Measurements from ENCODE around the gene TSPEAR. TPM values are rescaled to one million over a fixed set of nuclear protein-coding genes. Genes with fewer than 3 reads are reported as not detected.
"Not testable (repeated sequence)": the region's sequence is repeated elsewhere in the genome, so short reads cannot be mapped to it uniquely, and the experiment has no call there.

Gene TSPEAR
- total and polyA plus RNA-seq, 8 donors, result 0.05 to 0.29 (median 0.12) TPM; not detected in 4

GRCh38 chr21:44644878-44645277 is 66.5 kb downstream of the TSPEAR start:
- DNase-seq, result no peak
- TF ChIP-seq POLR2A (IDR thresholded peaks at IDR 0.05) (no peak), CTCF (IDR thresholded peaks at IDR 0.05) (no peak), EP300 (IDR thresholded peaks at IDR 0.05) (no peak), POLR2AphosphoS5 (IDR thresholded peaks at IDR 0.05) (no peak)
- Histone ChIP-seq H3K27ac (no peak overlapping the region), H3K36me3 (no peaks in the 10 kb centered on the region), H3K4me3 (no peak overlapping the region), H3K4me1 (no peaks in the 10 kb centered on the region), H3K27me3 (peaks cover 0 to 49% (median 21%) of the 10 kb centered on the region in 3 donors), H3K9me3 (peaks cover 0 to 41% (median 32%) of the 10 kb centered on the region in 4 donors)
- intact Hi-C loops (cut with DNase I; ENCODE audit: low total_unique reads), result no loop called here
- WGBS, 5 donors, result 40 to 51% (median 47%) methylated on average over 2 of the region's 2 CpGs

- H3K27me3 ChIP-seq, result peaks cover 0 to 50% (median 29%) of the 10 kb centered on the region in 3 donors
- WGBS, 5 donors, result 40 to 75% (median 74%) methylated on average over 14 of the region's 14 CpGs
Observed at GRCh38 chr21:44643741-44644310, 67.5 kb downstream of the TSPEAR start.

GRCh38 chr21:44640761-44641160 is 70.6 kb downstream of the TSPEAR start:
- TF ChIP-seq POLR2A (IDR thresholded peaks at IDR 0.05), result no peak
- TF ChIP-seq POLR2AphosphoS5 (IDR thresholded peaks at IDR 0.05), result no peak
- Histone ChIP-seq H3K27ac (no peak overlapping the region), H3K27me3 (peaks cover 0 to 53% (median 23%) of the 10 kb centered on the region in 3 donors), H3K9me3 (peaks cover 0 to 41% (median 32%) of the 10 kb centered on the region in 4 donors), H3K36me3 (no peaks in the 10 kb centered on the region), H3K4me3 (no peak overlapping the region), H3K4me1 (no peaks in the 10 kb centered on the region)
- no peak for DNase-seq
- intact Hi-C loops (cut with DNase I; ENCODE audit: low total_unique reads), result no loop called here
- WGBS, 5 donors, result 74 to 88% (median 85%) methylated on average over 5 of the region's 5 CpGs

More at GRCh38 chr21:44643741-44644310, 67.5 kb downstream of the TSPEAR start:
- H3K9me3 ChIP-seq, result peaks cover 0 to 41% (median 32%) of the 10 kb centered on the region in 4 donors
- no peak for TF ChIP-seq CTCF (IDR thresholded peaks at IDR 0.05)
- no peak for TF ChIP-seq EP300 (IDR thresholded peaks at IDR 0.05)
- no peak for TF ChIP-seq POLR2AphosphoS5 (IDR thresholded peaks at IDR 0.05)
- TF ChIP-seq POLR2A (IDR thresholded peaks at IDR 0.05), result no peak
- H3K36me3 ChIP-seq, result no peaks in the 10 kb centered on the region
- H3K27ac ChIP-seq, result no peak overlapping the region
- H3K4me3 ChIP-seq, result no peak overlapping the region
- intact Hi-C loops (cut with DNase I; ENCODE audit: low total_unique reads), result no loop called here
- peak in 1 of 2 donors; percentile 23 for DNase-seq
- no peaks in the 10 kb centered on the region for H3K4me1 ChIP-seq

- Histone ChIP-seq H3K27ac (no peak overlapping the region), H3K4me1 (no peaks in the 10 kb centered on the region), H3K4me3 (no peak overlapping the region), H3K27me3 (peaks cover 0 to 53% (median 23%) of the 10 kb centered on the region in 3 donors), H3K36me3 (no peaks in the 10 kb centered on the region), H3K9me3 (peaks cover 0 to 28% (median 21%) of the 10 kb centered on the region in 4 donors)
- peak in 1 of 2 donors; percentile 22 for DNase-seq
- intact Hi-C loops (cut with DNase I; ENCODE audit: low total_unique reads), result no loop called here
- 80 to 90% (median 83%) methylated on average over 10 to 12 of the region's 12 CpGs for WGBS, 5 donors
- TF ChIP-seq CTCF (IDR thresholded peaks at IDR 0.05) (no peak), POLR2AphosphoS5 (IDR thresholded peaks at IDR 0.05) (no peak), EP300 (IDR thresholded peaks at IDR 0.05) (no peak), POLR2A (IDR thresholded peaks at IDR 0.05) (no peak)
Observed at GRCh38 chr21:44639331-44639655, 72.1 kb downstream of the TSPEAR start.

- H3K27ac ChIP-seq; H3K4me3 ChIP-seq; H3K4me1 ChIP-seq; H3K36me3 ChIP-seq; intact Hi-C loops (cut with DNase I; ENCODE audit: low total_unique reads): not testable (repeated sequence)
- H3K9me3 ChIP-seq, result peaks cover 0 to 23% (median 16%) of the 10 kb centered on the region in 4 donors
- 77 to 89% (median 85%) methylated on average over 10 to 21 of the region's 21 CpGs for WGBS, 5 donors
- peaks cover 0 to 53% (median 23%) of the 10 kb centered on the region in 3 donors for H3K27me3 ChIP-seq
- peak in 1 of 2 donors; percentile 18 for DNase-seq
Observed at GRCh38 chr21:44638506-44639330, 72.7 kb downstream of the TSPEAR start.

GRCh38 chr21:44637851-44638348 is 73.5 kb downstream of the TSPEAR start:
- DNase-seq; intact Hi-C loops (cut with DNase I; ENCODE audit: low total_unique reads); H3K4me1 ChIP-seq; H3K27ac ChIP-seq; H3K36me3 ChIP-seq; H3K4me3 ChIP-seq: not testable (repeated sequence)
- WGBS, 5 donors, result 52 to 74% (median 64%) methylated on average over 8 to 11 of the region's 12 CpGs
- H3K9me3 ChIP-seq, result peaks cover 0 to 20% (median 15%) of the 10 kb centered on the region in 4 donors
- H3K27me3 ChIP-seq, result peaks cover 0 to 53% (median 23%) of the 10 kb centered on the region in 3 donors
